K562 (cell line): ENCODE results near the gene GREB1. TPM values are rescaled to one million over a fixed set of nuclear protein-coding genes. Genes with fewer than 3 reads are reported as not detected.
A peak's percentile ranks its signal among the peaks of the same experiment; 100 is the strongest.

Experiments
- ATAC-seq: fragments of 200-7000 bp; cut with Tn5 transposase; 3 replicates; pipeline ENCODE4 v1.9.1; 2020; ENCODE audit warnings: moderate library complexity
- BruUV-seq: library from RNA; stranded (reverse); fragments of 400-500 nt; replicated peaks from 2 replicates; lab custom pipeline; 2021; lab: Mats Ljungman, UMichigan
- CTCF ChIA-PET: fragments of 300-600 bp; formaldehyde crosslinking; extraction: SDS; loops from one replicate; lab custom pipeline; 2021; ENCODE audit warnings: low intra/inter-chr PET ratio; lab: Yijun Ruan, JAX
- POLR2A ChIA-PET: fragments of 300-600, 350-650 bp; sonication (Branson Sonifier 250); formaldehyde crosslinking; extraction: SDS; loops from one replicate; lab custom pipeline; 2021; ENCODE audit warnings: antibody characterized with exemption, inconsistent platforms; lab: Yijun Ruan, JAX
- DNase-seq, 4 experiments: peaks; one replicate each; pipeline versions ENCODE4 v3.0.0 to v3.0.0-alpha.2; 2011 to 2018; ENCODE audit warnings: low spot score in 3 of 4, mixed read lengths in 3 of 4; ENCODE audit errors: extremely low read depth in 1 of 4
- FAIRE-seq: peaks from 2 replicates; lab custom pipeline; 2011; peaks lifted over from hg19 to GRCh38; lab: Jason Lieb, UNC
- H2AFZ ChIP-seq: 2 replicates; pipeline ENCODE4 v1.6.0; 2011; ENCODE audit warnings: low read depth, low read length, control low read depth, inconsistent platforms
- H3K27ac ChIP-seq: fragments of 200-600 bp; 3 replicates; pipeline ENCODE4 v1.8.0; 2011; ENCODE audit warnings: low read depth, mild to moderate bottlenecking, control low read depth, inconsistent platforms, low read length, moderate library complexity, mixed read lengths; ENCODE audit errors: extremely low read depth
- H3K27me3 ChIP-seq, 2 experiments: fragments of 300-600 bp in 1 of 2; 2 replicates in 1 of 2; 3 replicates in 1 of 2; pipeline versions ENCODE4 v1.6.0 to v1.8.0; 2011; ENCODE audit warnings: inconsistent platforms in 2 of 2, low read length in 2 of 2, mild to moderate bottlenecking in 1 of 2, mixed read lengths in 1 of 2, moderate library complexity in 1 of 2; ENCODE audit not compliant: control insufficient read depth in 2 of 2, insufficient read depth in 2 of 2
- H3K36me3 ChIP-seq: fragments of 300-600 bp; 3 replicates; pipeline ENCODE4 v1.8.0; 2011; ENCODE audit warnings: mild to moderate bottlenecking, low read length, inconsistent platforms; ENCODE audit not compliant: control insufficient read depth, insufficient read depth
- H3K4me1 ChIP-seq, 2 experiments: fragments of 200-600 bp in 1 of 2; replicated peaks in 1 of 2; 2 replicates in 1 of 2; 3 replicates in 1 of 2; pipeline versions ENCODE4 v1.5.1 to v1.8.0; 2011; ENCODE audit warnings: inconsistent platforms in 2 of 2, low read length in 2 of 2, mild to moderate bottlenecking in 1 of 2, mixed read lengths in 1 of 2, moderate library complexity in 1 of 2; ENCODE audit not compliant: control insufficient read depth in 2 of 2, insufficient read depth in 2 of 2
- H3K4me2 ChIP-seq: 2 replicates; pipeline ENCODE4 v1.6.1; 2011; ENCODE audit warnings: low read length, control low read depth, inconsistent platforms, mixed read lengths; ENCODE audit not compliant: insufficient read depth
- H3K4me3 ChIP-seq: fragments of 200-600 bp; sonication (generic), shearing (Covaris generic); 2 replicates; pipeline ENCODE4 v1.5.1; 2016; ENCODE audit warnings: control low read depth, inconsistent platforms
- H3K79me2 ChIP-seq: fragments of 200-600 bp; 3 replicates; pipeline ENCODE4 v1.8.0; 2011; ENCODE audit warnings: low read length, inconsistent platforms; ENCODE audit not compliant: control insufficient read depth, insufficient read depth
- H3K9ac ChIP-seq, 2 experiments: 2 replicates each; pipeline versions ENCODE4 v1.6.0 to v1.6.1; 2011; ENCODE audit warnings: low read depth in 2 of 2, low read length in 2 of 2, control low read depth in 1 of 2, inconsistent platforms in 1 of 2, mild to moderate bottlenecking in 1 of 2, mixed read lengths in 1 of 2; ENCODE audit not compliant: insufficient read depth in 1 of 2
- H3K9me1 ChIP-seq: one replicate; pipeline ENCODE4 v1.6.0; 2011; ENCODE audit warnings: inconsistent platforms, mild to moderate bottlenecking, low read length, moderate library complexity; ENCODE audit not compliant: control insufficient read depth, insufficient read depth
- H3K9me3 ChIP-seq: replicated peaks from 2 replicates; pipeline ENCODE4 v1.5.1; 2011; ENCODE audit warnings: low read depth, low read length, inconsistent platforms; ENCODE audit not compliant: control insufficient read depth, insufficient read depth
- H4K20me1 ChIP-seq: replicated peaks from 2 replicates; pipeline ENCODE4 v1.6.1; 2011; ENCODE audit warnings: low read length, inconsistent platforms, mixed read lengths; ENCODE audit not compliant: control insufficient read depth, insufficient read depth
- KDM5B ChIP-seq: fragments of 200-600 bp; sonication (generic); IDR thresholded peaks from 2 replicates; pipeline ENCODE4 v1.6.1; 2012; ENCODE audit warnings: low read depth, mild to moderate bottlenecking, moderate library complexity, low read length, control low read depth, inconsistent platforms; ENCODE audit not compliant: insufficient replicate concordance
- PRPF4 ChIP-seq: fragments of 200-400 bp; formaldehyde crosslinking; IDR thresholded peaks from one replicate; pipeline ENCODE4 v1.6.1; 2017; ENCODE audit warnings: low read length, low read depth, mild to moderate bottlenecking; ENCODE audit not compliant: insufficient read depth, poor library complexity, severe bottlenecking
- WGBS: fragments of 100-300 bp; shearing (Covaris generic); methylation state at CpG from one replicate; pipeline ENCODE4 v1.1.6; 2016; ENCODE audit warnings: low coverage, mixed read lengths; ENCODE audit not compliant: insufficient coverage; ENCODE audit errors: missing lambda C conversion rate; 5-methylcytosine and 5-hydroxymethylcytosine counted together
- in situ Hi-C: fragments of 300-500 bp; cut with MboI; formaldehyde crosslinking; loops from 4 replicates; pipeline ENCODE4 v1.15.0; 2018; ENCODE audit warnings: inconsistent platforms, mixed read lengths
- intact Hi-C: fragments of 100-400 bp; cut with micrococcal nuclease; formaldehyde crosslinking; loops from 2 replicates; pipeline ENCODE4 v1.14.2; 2022
- polyA plus RNA-seq, 8 experiments: library from polyadenylated mRNA; depleted of rRNA in 4 of 8; stranded (reverse) in 5 of 8; unstranded in 3 of 8; fragments of >200 nt; fragmentation: Nextera tagmentation in 2 of 8; fragmentation: Illumina TruSeq in 1 of 8; extraction: Ambion mirVana in 2 of 8; extraction: Trizol in 1 of 8; gene quantifications; 2 replicates each; pipeline versions ENCODE4 v1.2.1 to v1.2.3, GENCODE V29; 2011 to 2014; ENCODE audit warnings: inconsistent platforms in 1 of 8, missing spikeins in 1 of 8
- total RNA-seq, 7 experiments: library from RNA; depleted of rRNA in 6 of 7; stranded (reverse); fragments of >200 nt in 6 of 7; fragmentation: Illumina TruSeq in 2 of 7; extraction: Trizol in 2 of 7; gene quantifications; 2 replicates each; pipeline versions ENCODE4 v1.2.1 to v1.2.3, GENCODE V29; 2011 to 2021; ENCODE audit warnings: low replicate concordance in 1 of 7

Gene GREB1
- total and polyA plus RNA-seq, 9 of the 15 experiments (the other 6 are each of a cell fraction or from before 2014, with no cell fraction given): 0.04 to 0.86 (median 0.10) TPM; not detected in 1

- CTCF ChIA-PET: interaction anchor here (0.6 kb wide), 1 partner anchor 88 kb away, joined by 3 read pairs; no protein-coding TSS in a partner anchor
- TF ChIP-seq PRPF4 (no peak), KDM5B (no peak)
- TF ChIP-seq, all 486 proteins: peak for 0
- H3K4me1 ChIP-seq: peaks cover 4 to 9% of the 10 kb centered on the region in 2 experiments; a peak in 3 of 5 replicates
- H3K4me3 ChIP-seq: no peak overlapping the region
- no peak overlapping the region for H3K9ac ChIP-seq
- 4% methylated on average over 13 of the region's 14 CpGs for WGBS
- no peak overlapping the region for H2AFZ ChIP-seq
- H3K36me3 ChIP-seq: no peaks in the 10 kb centered on the region; the same call in 2 of the 3 replicates
- ATAC-seq: no peak
- POLR2A ChIA-PET: interaction anchor here (0.7 to 1.2 kb wide), 2 partner anchors 12 to 155 kb away, joined by 3 to 4 read pairs; no protein-coding TSS in a partner anchor
- peaks cover 11 to 98% of the 10 kb centered on the region in 2 experiments; a peak in 4 of 5 replicates for H3K27me3 ChIP-seq
- no peaks in the 10 kb centered on the region for H3K9me3 ChIP-seq
- H3K79me2 ChIP-seq: no peaks in the 10 kb centered on the region
- no peak for FAIRE-seq
- in situ Hi-C loops (no loop called here), intact Hi-C loops (no loop called here)
- 0 out of 2 replicates have a peak overlapping the region, but pooled peaks have one; percentile 19 for H3K4me2 ChIP-seq
- DNase-seq: no peak
- BruUV-seq: no TSS peak
- H3K9me1 ChIP-seq: no peaks in the 10 kb centered on the region
- H3K27ac ChIP-seq: no peak overlapping the region
- no peaks in the 10 kb centered on the region for H4K20me1 ChIP-seq
Observed at GRCh38 chr2:11577101-11577883, 43.4 kb downstream of the GREB1 start.
